Measurements from ENCODE around the gene SESN2.

DNA sequence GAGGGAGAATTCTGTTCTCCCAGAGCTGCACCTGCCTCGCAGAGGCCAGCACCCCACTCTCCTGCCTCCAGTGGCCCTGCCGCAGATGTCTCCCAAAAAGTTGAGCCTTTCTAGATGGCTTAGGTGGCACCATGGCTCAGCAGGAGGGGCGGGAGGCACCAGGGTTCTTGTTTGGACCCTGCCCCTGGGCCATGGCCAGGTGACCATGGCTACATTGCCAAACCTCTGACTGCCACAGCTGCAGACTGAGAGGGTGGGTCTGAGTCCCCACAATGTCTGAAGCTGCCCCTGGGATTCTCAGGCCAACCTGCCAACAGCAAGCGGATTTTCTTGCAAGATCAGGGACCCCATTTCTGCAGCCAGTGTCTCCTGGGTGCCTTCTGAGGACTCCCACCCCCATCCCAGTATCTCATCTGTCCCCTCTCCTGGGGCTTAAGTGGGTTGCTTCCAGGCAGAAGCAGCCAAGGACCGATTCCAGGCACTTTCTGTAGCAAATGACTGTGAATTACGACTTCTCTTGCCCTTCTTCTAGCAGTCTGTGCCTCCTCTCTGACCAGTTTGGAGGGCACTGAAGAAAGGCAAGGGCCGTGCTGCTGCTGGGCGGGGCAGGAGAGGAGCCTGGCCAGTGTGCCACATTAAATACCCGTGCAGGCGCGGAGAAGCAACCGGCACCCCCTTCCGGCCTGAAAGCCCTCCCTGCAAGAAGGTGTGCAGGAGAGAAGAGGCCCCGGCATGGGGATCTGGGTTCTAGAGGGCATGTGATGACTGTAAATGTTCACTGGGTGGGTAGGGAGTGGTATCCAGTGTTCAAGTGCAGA is 22.5 kb downstream of the SESN2 start:
- TF ChIP-seq CTCF (conservative IDR thresholded peaks at IDR 0.05) (no peak), EZH2 (IDR thresholded peaks at IDR 0.05; ENCODE audit: low read depth) (no peak)
